Upper lobe of right lung (tissue), 1 donor: ENCODE data around the gene LAMB1. TPM values are rescaled to one million over a fixed set of nuclear protein-coding genes. Genes with fewer than 3 reads are reported as not detected.

Source experiments
- ATAC-seq: fragments of 200-7000 bp; cut with Tn5 transposase; one replicate; pipeline ENCODE4 v1.9.1; 2020; ENCODE audit warnings: mild to moderate bottlenecking, moderate library complexity
- DNase-seq: peaks from one replicate; pipeline ENCODE4 v3.0.0-alpha.2; 2020
- H3K27ac ChIP-seq: fragments of 200-600 bp; one replicate; pipeline ENCODE4 v1.8.0; 2022
- H3K27me3 ChIP-seq: fragments of 200-600 bp; one replicate; pipeline ENCODE4 v1.8.0; 2022; ENCODE audit warnings: mild to moderate bottlenecking
- H3K36me3 ChIP-seq: fragments of 200-600 bp; one replicate; pipeline ENCODE4 v1.8.0; 2022
- H3K4me1 ChIP-seq: fragments of 200-600 bp; one replicate; pipeline ENCODE4 v1.8.0; 2022
- H3K4me3 ChIP-seq: fragments of 200-600 bp; one replicate; pipeline ENCODE4 v1.8.0; 2022; ENCODE audit warnings: mild to moderate bottlenecking
- H3K9me3 ChIP-seq: fragments of 200-600 bp; one replicate; pipeline ENCODE4 v1.8.0; 2022
- intact Hi-C: fragments of 100-400 bp; cut with DNase I; formaldehyde crosslinking; loops from one replicate; pipeline ENCODE4 v1.11.0; 2022
- total RNA-seq: library from RNA; stranded (reverse); fragmentation: NEBNext Ultra II Directional; extraction: Animal tissue kit (Norgen Biotek cat#: 25700); gene quantifications from one replicate; pipeline ENCODE4 v1.2.1, GENCODE V29; 2021
- TF ChIP-seq, protein P1 (sequence below): fragments of 200-600 bp; IDR thresholded peaks from one replicate; pipeline ENCODE4 v1.8.0; 2022; ENCODE audit warnings: antibody characterized with exemption
- donor health status: DM: no; HTN: yes; CAD: no; lungs with severe emphysema.

The LAMB1 gene
- total RNA-seq, 1 donor from 2014 or later = 156 TPM

DNA sequence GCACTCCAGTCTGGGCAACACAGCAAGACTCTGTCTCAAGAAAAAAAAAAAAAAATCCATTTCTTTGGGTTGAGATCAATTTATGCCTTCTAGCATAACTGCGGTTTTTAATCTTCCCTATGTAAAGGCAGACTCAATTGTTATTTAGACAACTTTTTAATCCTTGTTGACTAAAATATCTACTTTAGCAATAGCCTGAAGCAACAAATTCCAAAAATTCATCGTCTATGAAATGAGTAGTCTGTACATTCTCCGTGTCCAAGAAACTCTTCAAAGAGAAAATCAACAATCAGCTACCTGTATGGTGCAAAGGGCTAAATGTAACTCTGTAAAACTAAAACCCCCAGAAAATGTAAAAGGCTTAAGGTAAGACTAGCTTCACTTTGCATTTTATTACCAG is 22.8 kb downstream of the LAMB1 start:
- DNase-seq (no peak), ATAC-seq (no peak)
- Histone ChIP-seq H3K9me3 (no peaks in the 10 kb centered on the region), H3K27me3 (no peaks in the 10 kb centered on the region), H3K4me3 (no peak overlapping the region), H3K4me1 (peaks cover 15% of the 10 kb centered on the region), H3K36me3 (peaks cover 25% of the 10 kb centered on the region), H3K27ac (no peak overlapping the region)
- intact Hi-C loops = no loop called here
- TF ChIP-seq, protein P1, sequence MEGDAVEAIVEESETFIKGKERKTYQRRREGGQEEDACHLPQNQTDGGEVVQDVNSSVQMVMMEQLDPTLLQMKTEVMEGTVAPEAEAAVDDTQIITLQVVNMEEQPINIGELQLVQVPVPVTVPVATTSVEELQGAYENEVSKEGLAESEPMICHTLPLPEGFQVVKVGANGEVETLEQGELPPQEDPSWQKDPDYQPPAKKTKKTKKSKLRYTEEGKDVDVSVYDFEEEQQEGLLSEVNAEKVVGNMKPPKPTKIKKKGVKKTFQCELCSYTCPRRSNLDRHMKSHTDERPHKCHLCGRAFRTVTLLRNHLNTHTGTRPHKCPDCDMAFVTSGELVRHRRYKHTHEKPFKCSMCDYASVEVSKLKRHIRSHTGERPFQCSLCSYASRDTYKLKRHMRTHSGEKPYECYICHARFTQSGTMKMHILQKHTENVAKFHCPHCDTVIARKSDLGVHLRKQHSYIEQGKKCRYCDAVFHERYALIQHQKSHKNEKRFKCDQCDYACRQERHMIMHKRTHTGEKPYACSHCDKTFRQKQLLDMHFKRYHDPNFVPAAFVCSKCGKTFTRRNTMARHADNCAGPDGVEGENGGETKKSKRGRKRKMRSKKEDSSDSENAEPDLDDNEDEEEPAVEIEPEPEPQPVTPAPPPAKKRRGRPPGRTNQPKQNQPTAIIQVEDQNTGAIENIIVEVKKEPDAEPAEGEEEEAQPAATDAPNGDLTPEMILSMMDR = no peak

DNA sequence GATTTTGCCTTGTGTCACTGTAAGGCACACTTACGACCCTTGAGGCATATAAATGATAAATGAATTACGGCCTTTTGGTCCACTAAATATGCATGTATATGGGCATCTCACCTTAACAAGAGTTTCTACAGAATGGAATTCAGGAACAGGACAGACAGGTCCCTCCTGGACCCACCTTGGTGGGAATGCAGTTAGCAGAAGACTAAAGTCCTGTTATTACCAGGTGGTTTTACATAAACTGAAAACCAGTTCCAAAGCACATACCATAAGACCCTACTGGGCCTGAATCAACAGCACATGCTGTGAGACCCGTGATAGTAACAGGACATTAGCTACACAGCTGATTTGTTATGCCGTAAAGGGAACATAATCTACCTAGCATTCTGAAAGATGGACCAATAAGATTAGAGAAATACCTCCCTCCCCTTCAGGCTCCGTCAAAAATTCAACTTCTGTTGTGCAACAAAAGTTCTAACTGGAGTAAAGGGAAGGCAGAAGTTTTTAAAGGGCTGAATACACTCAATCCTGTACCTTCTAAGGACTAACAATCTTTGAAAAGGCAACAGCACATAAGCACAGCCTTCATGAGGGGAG is 24.0 kb downstream of the LAMB1 start:
- H3K27ac ChIP-seq = no peak overlapping the region
- H3K36me3 ChIP-seq = peaks cover 17% of the 10 kb centered on the region
- no peak for DNase-seq
- no peak for ATAC-seq
- no peak overlapping the region for H3K4me3 ChIP-seq
- intact Hi-C loops = no loop called here
- no peaks in the 10 kb centered on the region for H3K9me3 ChIP-seq
- H3K27me3 ChIP-seq = no peaks in the 10 kb centered on the region
- peaks cover 15% of the 10 kb centered on the region for H3K4me1 ChIP-seq
- TF ChIP-seq, protein P1 = no peak

DNA sequence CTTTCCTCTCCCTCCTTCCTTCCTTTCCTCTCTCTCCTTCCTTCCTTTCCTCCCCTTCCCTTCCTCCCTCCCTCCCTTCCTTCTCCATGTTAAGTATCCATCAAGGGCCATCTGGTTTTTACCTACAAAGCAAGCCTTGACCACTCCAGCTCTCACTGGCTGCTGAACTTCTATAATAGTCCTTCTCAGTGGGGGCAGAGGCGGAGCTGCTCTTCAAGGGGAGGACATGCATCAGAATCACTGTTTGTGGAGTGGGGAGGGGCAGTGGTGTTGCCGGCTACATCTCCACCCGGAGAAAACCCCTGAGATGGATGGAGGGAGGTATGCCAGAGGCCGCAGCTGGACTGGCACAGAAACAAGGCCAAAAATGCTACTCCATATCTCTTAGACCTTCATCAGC is 25.9 kb downstream of the LAMB1 start:
- Histone ChIP-seq H3K4me3 (no peak overlapping the region), H3K4me1 (peaks cover 13% of the 10 kb centered on the region), H3K27me3 (no peaks in the 10 kb centered on the region), H3K9me3 (no peaks in the 10 kb centered on the region), H3K27ac (no peak overlapping the region), H3K36me3 (peaks cover 16% of the 10 kb centered on the region)
- DNase-seq (no peak), ATAC-seq (no peak)
- TF ChIP-seq, protein P1 = no peak
- intact Hi-C loops = no loop called here

GRCh38 chr7:107976620-107977019 is 26.3 kb downstream of the LAMB1 start:
- intact Hi-C loops = no loop called here
- Histone ChIP-seq H3K27me3 (no peaks in the 10 kb centered on the region), H3K27ac (no peak overlapping the region), H3K4me1 (peaks cover 10% of the 10 kb centered on the region), H3K4me3 (no peak overlapping the region), H3K36me3 (peaks cover 14% of the 10 kb centered on the region), H3K9me3 (no peaks in the 10 kb centered on the region)
- TF ChIP-seq, protein P1 = no peak
- ATAC-seq (no peak), DNase-seq (no peak)

DNA sequence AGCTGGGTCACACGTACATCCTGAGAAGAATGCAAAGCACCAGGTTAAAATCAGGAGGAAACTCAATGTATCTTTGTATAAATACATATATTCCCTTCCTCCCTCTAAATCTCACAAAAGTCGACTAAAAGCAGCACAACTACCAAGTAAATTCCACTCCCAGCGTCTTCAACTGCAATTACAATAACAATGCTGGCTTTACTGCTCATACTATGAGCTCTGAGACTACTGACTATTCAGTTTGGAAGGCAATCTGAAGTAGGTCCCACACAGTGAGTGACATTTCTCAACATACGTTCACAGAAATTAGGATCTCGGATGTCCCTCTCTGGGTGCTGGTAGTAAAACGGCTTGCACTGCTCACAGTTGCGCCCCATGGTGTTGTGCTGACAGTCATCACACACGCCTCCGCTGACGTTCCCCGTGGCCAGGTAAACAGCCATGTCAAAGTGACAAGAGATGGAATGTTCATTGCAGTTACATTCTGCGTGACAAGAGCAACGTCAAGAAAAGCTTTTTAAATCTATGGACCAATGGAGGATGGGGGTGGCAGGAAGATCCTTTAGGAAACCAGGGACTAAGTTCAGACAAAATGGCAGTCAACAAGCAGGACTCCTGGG is 27.5 kb downstream of the LAMB1 start:
- Histone ChIP-seq H3K27ac (no peak overlapping the region), H3K36me3 (peaks cover 14% of the 10 kb centered on the region), H3K4me3 (no peak overlapping the region), H3K27me3 (no peaks in the 10 kb centered on the region), H3K9me3 (no peaks in the 10 kb centered on the region), H3K4me1 (peaks cover 20% of the 10 kb centered on the region)
- no peak for ATAC-seq
- TF ChIP-seq, protein P1 = no peak
- DNase-seq = no peak
- intact Hi-C loops = no loop called here

- H3K36me3 ChIP-seq = peaks cover 13% of the 10 kb centered on the region
- intact Hi-C loops = no loop called here
- DNase-seq (no peak), ATAC-seq (no peak)
- H3K4me1 ChIP-seq = peaks cover 23% of the 10 kb centered on the region
- H3K27ac ChIP-seq = no peak overlapping the region
- H3K9me3 ChIP-seq = no peaks in the 10 kb centered on the region
- TF ChIP-seq, protein P1 = no peak
- H3K4me3 ChIP-seq = no peak overlapping the region
- H3K27me3 ChIP-seq = no peaks in the 10 kb centered on the region
These were observed 29.1 kb downstream of the LAMB1 start for GRCh38 chr7:107973861-107974260.
